GM21367 (cell line): ENCODE measurements around the gene OR51T1.

Source experiments
- ATAC-seq: cut with Tn5 transposase; IDR thresholded peaks from one replicate; pipeline ENCODE4 v1.9.1; 2021; ENCODE audit not compliant: unreplicated experiment

OR51T1 gene

GRCh38 chr11:4926608-4927007 lies 44.9 kb downstream of the OR51T1 start:
- ATAC-seq = no peak
